ENCODE data around the gene ASNS.

ASNS gene

DNA sequence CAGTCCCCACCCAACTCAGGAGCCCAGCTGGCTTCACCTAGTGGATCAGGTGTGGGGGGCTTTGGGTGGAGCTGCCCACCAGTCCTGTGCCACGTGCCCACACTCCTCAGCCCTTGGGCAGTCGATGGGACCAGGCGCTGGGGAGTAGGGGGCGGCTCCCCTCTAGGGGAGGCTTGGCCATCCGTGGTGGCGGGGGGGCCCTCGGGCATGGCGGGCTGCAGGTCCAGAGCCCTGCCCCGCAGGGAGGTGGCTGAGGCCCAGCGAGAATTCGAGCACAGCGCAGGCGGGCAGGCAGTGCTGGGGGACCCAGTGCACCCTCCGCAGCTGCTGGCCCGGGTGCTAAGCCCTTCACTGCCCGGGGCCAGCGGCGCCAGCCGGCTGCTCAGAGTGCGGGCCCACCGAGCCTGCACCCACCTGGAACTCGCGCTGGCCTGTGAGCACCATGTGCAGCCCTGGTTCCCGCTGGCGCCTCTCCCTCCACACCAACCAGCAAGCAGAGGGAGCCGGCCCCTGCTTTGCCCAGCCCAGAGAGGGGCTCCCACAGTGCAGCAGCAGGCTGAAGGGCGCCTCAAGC is 29.3 kb downstream of the ASNS start:
- DNase-seq (ENCODE audit: low read depth): no peak

DNA sequence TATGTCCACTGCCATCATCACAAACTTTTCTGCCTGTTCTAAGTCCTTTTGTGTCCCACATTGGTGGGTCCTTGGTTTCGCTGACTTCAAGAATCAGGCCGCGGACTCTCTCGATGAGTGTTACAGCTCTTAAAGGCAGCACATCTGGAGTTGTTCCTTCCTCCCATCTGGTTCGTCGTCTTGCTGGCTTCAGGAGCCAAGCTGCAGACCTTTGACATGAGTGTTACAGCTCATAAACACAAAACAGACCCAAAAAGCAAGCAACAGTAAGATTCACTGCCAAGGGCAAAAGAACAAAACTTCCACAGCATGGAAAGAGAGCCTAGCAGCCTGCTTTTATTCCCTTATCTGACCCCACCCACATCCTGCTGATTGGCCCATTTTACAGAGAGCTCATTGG is 30.2 kb downstream of the ASNS start:
- DNase-seq (ENCODE audit: low read depth): no peak

DNA sequence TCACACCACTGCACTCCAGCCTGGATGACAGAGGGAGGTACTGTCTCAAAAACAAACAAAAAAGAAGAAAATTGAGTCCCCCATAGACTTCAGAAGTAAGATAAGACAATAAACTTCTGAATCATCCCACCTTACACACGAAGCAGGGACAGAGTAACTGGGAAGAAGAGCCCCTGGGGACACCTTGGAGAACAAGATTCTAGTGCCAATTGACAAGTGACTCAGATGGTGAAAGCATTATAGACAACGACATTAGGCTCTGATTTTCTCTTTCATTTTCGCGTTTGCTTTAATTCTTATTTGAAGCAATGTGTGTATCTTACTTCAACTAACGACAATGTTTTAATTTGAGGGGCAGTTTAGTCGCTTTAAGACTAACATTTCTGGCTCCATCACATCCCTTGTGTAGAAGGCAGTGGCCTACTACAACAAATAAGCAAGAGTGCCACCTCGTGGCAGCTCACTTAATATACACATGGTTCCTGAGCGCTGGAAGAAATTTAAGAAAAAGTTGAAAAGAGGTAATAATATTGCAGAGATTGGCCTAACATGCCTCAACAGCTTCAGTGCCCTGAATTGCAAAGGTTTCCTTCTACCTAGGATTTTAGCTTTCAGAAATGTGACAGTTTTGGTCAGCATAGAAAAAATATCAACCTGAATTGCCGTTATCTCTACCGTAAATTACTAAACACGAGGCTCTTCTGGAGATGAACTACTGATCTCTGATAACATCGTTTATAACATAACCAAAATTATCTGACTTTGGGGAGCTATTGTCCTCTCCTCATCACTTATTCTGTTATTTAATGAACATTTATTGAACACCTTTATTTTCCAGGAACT is 36.7 kb downstream of the ASNS start:
- DNase-seq (ENCODE audit: low read depth): peak; percentile 23

DNA sequence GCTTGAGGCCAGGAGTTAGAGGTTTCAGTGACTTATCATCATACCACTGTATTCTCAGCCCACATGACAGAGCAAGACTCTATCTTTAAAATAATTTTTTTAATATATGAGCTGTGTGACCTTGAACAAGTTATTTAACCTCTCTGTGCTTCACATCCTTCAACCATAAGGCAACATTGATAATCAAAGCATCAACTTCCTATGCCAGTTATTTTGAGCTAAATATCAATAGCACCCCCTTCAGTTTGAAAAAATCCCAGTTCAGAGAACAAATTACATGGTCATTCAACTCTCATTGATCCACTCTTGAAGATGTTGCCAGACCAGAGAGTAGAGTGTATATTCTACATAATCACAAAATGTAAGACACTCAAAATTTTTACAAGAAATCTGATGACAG is 53.0 kb downstream of the ASNS start:
- no peak for DNase-seq (ENCODE audit: low read depth)

DNA sequence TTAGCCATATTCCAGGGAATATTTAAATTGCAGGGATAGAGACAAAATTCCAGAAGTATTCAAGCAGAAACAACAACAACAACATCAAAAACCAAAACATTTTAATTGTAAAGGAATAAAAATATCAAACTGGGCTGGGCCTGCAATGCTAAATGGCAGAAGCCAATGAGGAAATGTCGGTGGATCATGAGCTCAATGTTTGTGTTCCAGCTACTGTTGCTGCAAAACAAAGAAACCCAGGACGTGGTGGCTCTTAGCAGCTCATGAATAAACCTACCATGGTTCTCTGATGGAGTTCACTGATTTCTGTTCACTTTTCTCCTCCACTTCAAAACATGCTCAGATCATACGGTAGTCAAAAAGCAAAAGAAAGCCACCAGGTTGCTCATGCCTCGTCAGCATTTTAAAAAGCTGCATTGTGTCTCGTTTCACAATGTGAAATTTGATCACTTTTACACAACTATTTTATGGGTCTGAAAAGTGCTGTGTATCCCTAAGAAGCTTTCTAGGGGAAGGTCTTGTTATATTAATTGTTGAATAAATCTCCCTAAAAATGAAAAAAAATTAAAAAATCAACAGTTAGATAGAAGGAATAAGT is 54.0 kb downstream of the ASNS start:
- no peak for DNase-seq (ENCODE audit: low read depth)

All from activated T-helper 1 cell treated with Interleukin-2 at 50 U/mL for 16 hours (primary cell).